ENCODE results near the gene NPB. TPM values are rescaled to one million over a fixed set of nuclear protein-coding genes. Genes with fewer than 3 reads are reported as not detected.
A peak's percentile ranks its signal among the peaks of the same experiment; 100 is the strongest.

NPB gene
- total RNA-seq, 1 donor from 2014 or later: 0.96 TPM

DNA sequence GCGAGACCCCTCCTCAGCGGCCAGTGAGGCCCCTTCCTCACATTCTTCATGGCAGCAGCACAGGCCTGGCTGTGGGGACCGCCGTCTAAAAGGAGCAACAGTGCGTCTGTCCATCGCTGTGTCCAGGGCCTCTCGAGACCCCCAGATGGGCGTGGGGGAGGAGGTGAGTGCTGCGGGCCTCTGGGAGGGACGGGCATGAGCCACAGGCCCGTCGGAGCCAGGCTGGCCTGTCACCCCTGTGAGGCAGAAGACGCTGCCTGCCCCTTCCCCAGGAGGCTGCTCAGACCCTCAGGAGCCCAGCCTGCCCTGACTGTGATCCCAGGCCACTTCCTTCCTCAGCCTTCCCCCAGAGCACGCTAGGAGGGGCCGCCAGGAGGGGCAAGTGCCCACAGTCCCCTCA, 37.2 kb downstream of the NPB start:
- peaks cover 6% of the 10 kb centered on the region for H3K9me3 Mint-ChIP-seq (ENCODE audit: unreplicated experiment)
- H3K27me3 Mint-ChIP-seq (ENCODE audit: unreplicated experiment): peaks cover 8% of the 10 kb centered on the region
- DNase-seq: no peak
- H3K4me1 Mint-ChIP-seq (ENCODE audit: low read depth, unreplicated experiment): peaks cover 15% of the 10 kb centered on the region
- peak overlapping the region; percentile 42 for H3K4me3 Mint-ChIP-seq (ENCODE audit: unreplicated experiment)
- TF ChIP-seq, protein P1, sequence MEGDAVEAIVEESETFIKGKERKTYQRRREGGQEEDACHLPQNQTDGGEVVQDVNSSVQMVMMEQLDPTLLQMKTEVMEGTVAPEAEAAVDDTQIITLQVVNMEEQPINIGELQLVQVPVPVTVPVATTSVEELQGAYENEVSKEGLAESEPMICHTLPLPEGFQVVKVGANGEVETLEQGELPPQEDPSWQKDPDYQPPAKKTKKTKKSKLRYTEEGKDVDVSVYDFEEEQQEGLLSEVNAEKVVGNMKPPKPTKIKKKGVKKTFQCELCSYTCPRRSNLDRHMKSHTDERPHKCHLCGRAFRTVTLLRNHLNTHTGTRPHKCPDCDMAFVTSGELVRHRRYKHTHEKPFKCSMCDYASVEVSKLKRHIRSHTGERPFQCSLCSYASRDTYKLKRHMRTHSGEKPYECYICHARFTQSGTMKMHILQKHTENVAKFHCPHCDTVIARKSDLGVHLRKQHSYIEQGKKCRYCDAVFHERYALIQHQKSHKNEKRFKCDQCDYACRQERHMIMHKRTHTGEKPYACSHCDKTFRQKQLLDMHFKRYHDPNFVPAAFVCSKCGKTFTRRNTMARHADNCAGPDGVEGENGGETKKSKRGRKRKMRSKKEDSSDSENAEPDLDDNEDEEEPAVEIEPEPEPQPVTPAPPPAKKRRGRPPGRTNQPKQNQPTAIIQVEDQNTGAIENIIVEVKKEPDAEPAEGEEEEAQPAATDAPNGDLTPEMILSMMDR (IDR thresholded peaks at IDR 0.05; ENCODE audit: partially characterized antibody, unreplicated experiment): no peak
- no peak overlapping the region for H3K27ac Mint-ChIP-seq (ENCODE audit: unreplicated experiment)
- no peaks in the 10 kb centered on the region for H3K36me3 Mint-ChIP-seq (ENCODE audit: unreplicated experiment)

GRCh38 chr17:81939881-81940385, 37.9 kb downstream of the NPB start:
- H3K27me3 Mint-ChIP-seq (ENCODE audit: unreplicated experiment): peaks cover 7% of the 10 kb centered on the region
- peaks cover 6% of the 10 kb centered on the region for H3K9me3 Mint-ChIP-seq (ENCODE audit: unreplicated experiment)
- TF ChIP-seq, protein P1 (IDR thresholded peaks at IDR 0.05; ENCODE audit: partially characterized antibody, unreplicated experiment): no peak
- H3K4me3 Mint-ChIP-seq (ENCODE audit: unreplicated experiment): peak overlapping the region; percentile 34
- no peaks in the 10 kb centered on the region for H3K36me3 Mint-ChIP-seq (ENCODE audit: unreplicated experiment)
- DNase-seq: no peak
- peaks cover 15% of the 10 kb centered on the region for H3K4me1 Mint-ChIP-seq (ENCODE audit: low read depth, unreplicated experiment)
- H3K27ac Mint-ChIP-seq (ENCODE audit: unreplicated experiment): no peak overlapping the region

DNA sequence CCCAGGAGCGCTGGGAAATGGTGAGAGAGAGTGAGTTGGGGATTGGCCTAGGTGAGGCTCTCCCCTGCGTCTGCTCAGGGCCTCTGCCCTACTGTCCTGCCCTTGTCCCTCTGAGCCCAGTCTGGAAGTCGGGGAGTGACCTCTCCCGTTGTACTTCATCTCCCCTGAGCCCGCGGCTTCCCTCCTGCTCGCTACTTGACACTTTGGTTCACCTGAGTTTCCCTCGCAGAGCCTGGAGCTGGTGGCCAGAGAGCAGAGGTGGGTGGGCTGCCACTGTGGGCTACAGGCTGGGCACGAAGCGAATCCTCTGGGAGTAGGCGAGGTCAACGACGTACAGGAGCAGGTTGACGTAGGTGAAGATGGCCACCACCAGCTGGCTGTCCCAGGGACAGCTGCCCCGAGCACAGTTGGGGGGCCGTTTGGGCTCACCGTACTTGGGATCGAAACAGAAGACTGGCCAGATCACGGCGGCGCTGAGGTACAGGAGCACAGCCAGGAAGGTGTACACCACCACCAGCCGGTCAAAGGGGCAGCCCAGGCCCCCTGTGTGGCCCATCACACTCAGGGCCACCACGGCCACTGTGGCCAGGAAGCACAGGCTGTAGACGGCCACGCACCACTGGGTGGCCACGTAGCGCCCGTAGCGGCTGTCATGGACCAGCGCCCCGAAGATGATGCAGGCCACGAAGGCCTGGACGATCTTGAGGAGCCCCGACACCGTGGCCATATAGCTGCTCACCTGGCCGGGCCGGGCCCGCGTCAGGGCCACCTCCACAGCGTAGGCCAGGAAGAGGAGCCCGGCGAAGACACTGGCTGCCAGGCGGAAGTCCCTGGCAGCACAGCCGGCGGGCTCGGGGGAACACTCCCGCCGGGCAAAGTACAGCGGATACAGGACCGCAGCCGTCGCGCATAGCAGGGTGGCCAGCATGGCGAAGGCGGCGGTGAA, 38.8 kb downstream of the NPB start:
- H3K4me1 Mint-ChIP-seq (ENCODE audit: low read depth, unreplicated experiment): peaks cover 15% of the 10 kb centered on the region
- peak overlapping the region; percentile 28 for H3K27ac Mint-ChIP-seq (ENCODE audit: unreplicated experiment)
- peaks cover 6% of the 10 kb centered on the region for H3K9me3 Mint-ChIP-seq (ENCODE audit: unreplicated experiment)
- peak overlapping the region; percentile 34 for H3K4me3 Mint-ChIP-seq (ENCODE audit: unreplicated experiment)
- no peaks in the 10 kb centered on the region for H3K36me3 Mint-ChIP-seq (ENCODE audit: unreplicated experiment)
- H3K27me3 Mint-ChIP-seq (ENCODE audit: unreplicated experiment): peaks cover 6% of the 10 kb centered on the region
- TF ChIP-seq, protein P1 (IDR thresholded peaks at IDR 0.05; ENCODE audit: partially characterized antibody, unreplicated experiment): no peak
- DNase-seq: no peak

GRCh38 chr17:81941484-81942166, 39.6 kb downstream of the NPB start:
- Mint-ChIP-seq H3K9me3 (ENCODE audit: unreplicated experiment) (peaks cover 6% of the 10 kb centered on the region), H3K27ac (ENCODE audit: unreplicated experiment) (peak overlapping the region; percentile 78), H3K36me3 (ENCODE audit: unreplicated experiment) (no peaks in the 10 kb centered on the region), H3K27me3 (ENCODE audit: unreplicated experiment) (peaks cover 6% of the 10 kb centered on the region), H3K4me1 (ENCODE audit: low read depth, unreplicated experiment) (peaks cover 15% of the 10 kb centered on the region), H3K4me3 (ENCODE audit: unreplicated experiment) (peak overlapping the region; percentile 25)
- TF ChIP-seq, protein P1 (IDR thresholded peaks at IDR 0.05; ENCODE audit: partially characterized antibody, unreplicated experiment): no peak
- peak; percentile 71 for DNase-seq
